HUDEP-2 (cell line): ENCODE results near the gene ZNF213.
A peak's percentile ranks its signal among the peaks of the same experiment; 100 is the strongest.

Experiments
- DNase-seq, 76 experiments: peaks; one replicate each; lab custom pipeline; 2025; ENCODE audit not compliant: unreplicated experiment in 76 of 76; lab: John Stamatoyannopoulos, UW

ZNF213 gene

DNA sequence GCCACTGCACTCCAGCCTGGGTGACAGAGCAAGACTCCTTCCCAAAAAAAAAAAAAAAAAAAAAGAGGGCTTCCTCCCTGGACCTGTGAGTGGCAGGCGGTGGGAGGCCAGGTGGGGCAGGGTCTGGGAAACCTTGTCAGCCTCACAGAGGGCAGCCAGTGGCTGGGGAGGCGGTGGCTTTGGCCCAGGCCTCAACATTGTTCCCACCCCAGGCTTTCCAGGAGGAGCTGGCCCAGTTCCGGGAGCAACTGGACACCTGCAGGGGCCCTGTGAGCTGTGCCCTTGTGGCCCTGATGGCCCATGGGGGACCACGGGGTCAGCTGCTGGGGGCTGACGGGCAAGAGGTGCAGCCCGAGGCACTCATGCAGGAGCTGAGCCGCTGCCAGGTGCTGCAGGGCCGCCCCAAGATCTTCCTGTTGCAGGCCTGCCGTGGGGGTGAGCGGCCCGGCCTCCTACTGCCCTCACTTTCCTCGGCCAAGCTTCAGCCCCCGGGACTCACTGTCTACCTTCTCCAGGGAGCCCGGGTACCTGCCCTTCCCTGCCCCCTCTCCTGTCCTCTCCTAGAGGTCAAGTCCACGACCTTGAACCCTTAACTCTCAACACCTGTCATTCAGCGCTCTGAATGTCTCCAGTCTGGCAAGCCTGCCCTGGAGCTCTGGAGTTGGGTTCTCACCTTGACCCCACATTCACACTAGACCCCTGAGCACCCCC lies 12.4 kb downstream of the ZNF213 start:
- DNase-seq: no peak

DNA sequence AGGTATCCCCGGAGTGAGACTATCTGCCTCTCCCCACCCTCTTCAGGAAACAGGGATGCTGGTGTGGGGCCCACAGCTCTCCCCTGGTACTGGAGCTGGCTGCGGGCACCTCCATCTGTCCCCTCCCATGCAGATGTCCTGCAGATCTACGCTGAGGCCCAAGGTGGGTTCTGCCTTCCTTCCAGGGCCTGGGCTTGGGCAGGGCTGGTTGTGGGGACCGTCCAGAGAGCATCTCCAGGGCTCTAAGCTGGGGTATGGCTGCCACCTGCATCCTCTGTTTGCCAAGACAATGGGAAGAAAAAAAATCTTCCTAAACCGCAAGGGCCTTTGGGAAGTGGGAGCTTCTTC lies 12.9 kb downstream of the ZNF213 start:
- DNase-seq: no peak

DNA sequence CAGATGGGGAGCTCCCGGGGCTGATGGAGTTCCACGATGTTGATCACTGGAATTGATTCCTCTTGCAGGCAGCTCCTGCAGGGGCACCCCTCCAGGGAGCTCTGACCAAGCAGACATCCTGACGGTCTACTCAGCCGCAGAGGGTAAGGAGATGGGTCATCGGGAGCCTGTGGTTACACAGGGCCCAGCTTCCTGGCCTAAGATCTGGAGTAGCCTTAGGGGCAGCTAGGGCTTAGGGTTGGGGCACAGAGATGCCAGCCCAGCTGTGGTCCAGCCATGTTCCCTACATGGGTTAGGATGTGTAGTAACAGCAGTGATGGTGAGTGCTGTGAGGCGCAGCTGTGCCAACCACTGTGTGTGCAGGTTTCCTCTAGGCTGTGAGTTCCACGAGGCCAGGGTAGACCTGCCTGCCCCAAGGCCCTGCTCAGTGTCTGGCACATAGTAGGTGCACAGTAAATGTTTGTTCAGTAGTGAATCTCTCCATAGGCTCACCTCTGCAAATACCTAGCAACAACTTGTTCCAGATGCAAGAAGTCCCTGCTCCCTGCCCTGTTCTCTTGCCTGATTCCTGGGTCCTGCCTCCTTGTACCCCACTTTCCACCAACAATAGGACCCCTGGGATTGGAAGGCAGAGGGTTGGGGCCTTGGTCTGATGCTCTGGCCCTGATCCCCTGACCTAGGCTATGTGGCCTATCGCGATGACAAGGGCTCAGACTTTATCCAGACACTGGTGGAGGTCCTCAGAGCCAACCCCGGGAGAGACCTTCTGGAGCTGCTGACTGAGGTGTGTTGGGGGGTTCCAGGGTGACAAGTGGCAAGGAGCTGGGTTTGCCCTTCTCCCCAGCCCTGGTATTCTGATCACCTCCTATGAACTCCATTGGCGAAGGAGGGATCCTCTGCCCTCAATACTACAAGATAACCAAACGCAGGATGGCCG lies 13.7 kb downstream of the ZNF213 start:
- no peak for DNase-seq

DNA sequence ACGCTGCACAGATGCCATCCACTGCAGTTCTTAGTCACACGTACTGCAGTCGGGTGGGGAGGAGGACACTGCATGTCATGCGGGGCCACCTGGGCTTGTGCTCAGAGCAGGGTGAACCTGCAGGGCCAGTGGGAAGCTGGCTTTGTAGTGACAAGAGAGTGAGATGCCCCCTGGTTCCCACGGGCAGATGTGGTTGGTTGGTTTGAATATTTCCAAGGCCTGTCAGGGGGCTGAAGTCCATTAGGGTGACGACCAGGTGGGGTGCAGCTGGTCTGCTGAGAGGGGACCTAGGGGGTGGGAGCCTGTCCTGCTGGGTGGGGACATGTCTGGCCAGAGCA lies 14.3 kb downstream of the ZNF213 start:
- DNase-seq: no peak

DNA sequence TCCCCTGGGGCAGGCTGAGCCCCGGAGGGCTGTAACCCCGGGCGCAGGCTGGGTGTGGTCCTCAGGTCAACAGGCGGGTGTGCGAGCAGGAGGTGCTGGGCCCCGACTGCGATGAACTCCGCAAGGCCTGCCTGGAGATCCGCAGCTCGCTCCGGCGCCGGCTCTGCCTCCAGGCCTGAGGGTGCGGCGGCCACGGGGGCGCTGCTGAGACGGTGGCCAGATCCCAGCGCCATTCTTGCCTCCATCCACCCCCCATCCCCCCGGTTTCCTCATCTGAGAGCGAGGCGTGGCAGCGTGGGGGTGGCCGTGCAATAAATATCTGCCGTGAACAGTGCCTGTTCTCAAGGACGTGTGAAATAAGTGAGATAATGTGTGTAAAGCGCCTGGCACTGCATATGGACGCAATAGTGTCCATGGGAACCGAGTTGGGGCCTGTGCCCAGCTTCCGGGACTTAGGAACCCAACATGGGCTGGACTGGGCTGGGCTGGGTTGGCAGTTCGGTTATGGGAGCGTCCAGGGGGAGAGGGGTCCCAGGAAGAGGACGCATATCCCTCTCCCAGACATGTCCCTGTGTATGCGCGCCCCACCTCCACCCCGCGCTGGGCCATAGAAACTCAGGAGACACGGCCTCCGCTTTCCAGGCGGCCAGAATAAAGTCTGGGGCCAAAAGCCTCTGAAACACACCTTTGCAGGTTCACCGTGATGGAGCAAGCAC lies 15.0 kb downstream of the ZNF213 start:
- DNase-seq: peak in 68 of 76 experiments; percentile 22 to 86 (median 71)

DNA sequence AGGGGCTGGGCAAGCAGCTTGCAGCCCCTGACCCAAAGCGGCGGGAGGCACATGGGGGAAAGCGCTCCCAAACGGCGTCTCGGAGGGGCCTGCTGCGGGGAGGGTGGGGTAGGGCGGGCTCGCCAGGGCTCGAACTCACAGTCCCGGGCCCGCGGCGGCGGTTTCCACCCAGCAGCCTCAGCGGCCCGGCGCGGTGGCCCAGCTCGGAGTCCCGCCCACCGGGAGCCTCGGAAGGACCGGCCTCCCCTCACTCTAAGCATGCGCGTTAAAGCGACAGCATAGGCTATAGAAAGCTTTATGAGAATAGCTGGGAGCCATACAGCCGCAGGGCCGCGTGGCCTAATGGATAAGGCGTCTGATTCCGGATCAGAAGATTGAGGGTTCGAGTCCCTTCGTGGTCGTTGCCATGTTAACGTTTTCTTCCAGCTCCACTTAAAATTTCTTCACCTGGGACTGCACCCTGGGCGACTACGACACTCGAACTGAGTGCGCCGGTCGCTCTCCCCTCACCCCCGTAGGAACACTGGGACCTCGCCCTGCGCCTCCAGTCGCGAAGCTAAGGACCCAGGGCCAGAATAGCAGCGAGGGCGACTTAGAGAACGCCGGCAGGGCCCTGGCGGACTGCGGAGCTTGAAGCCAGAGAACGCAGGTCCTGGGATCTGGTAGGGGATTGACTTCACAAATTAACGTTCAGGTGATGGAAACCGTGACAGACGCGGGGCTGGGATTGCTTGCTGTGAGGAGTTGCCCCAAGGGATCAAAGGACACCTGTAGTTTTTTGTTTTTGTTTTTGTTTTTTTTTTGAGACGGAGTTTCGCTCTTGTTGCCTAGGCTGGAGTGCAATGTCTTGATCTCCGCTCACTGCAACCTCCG lies 15.8 kb downstream of the ZNF213 start:
- DNase-seq: peak; percentile 74 to 99 (median 96)

DNA sequence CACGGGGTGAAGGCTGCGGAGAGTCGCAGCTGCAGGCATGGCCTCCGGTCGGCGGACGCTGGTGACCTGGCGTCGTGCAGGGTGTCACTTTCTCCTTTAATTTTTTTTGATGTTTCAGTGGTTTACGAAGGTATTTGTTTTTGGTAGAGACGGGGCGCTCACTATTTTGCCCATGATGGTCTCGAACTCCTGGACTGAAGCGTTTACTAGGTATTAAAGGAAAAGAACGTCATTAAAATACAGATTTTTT lies 17.1 kb downstream of the ZNF213 start:
- DNase-seq: peak in 36 of 76 experiments; percentile 23 to 80 (median 54)

DNA sequence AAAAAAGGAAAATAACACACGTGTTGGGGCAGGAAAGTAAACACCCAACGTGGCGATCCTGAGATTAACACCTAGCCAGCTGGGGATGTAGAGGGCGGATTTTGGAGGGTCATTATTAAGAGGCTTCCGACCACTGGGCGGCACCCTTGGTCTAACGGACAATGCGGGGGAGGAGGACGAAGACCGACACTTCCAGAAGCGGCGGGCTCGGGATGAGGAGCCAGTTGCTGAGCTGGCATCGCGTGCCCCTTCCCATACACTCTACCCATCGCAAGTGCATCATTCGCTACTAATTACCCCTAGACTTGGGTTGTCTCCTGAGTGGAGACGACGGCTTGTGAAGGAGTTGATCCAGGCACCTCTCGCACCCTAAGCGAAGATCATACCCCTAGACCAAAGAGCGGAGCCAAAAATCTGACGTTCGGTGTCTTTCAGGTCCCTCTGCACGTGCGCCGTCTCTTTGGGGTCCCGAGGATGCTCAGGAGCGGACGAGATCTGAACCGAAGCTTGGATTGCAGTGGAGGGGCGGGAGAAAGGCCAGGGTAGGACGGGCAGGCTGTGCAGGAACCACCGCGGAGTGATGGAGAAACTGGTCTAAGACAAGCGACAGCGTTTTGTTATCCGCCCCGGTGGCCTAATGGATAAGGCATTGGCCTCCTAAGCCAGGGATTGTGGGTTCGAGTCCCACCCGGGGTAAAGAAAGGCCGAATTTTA lies 17.6 kb downstream of the ZNF213 start:
- peak in 75 of 76 experiments; percentile 39 to 98 (median 90) for DNase-seq

DNA sequence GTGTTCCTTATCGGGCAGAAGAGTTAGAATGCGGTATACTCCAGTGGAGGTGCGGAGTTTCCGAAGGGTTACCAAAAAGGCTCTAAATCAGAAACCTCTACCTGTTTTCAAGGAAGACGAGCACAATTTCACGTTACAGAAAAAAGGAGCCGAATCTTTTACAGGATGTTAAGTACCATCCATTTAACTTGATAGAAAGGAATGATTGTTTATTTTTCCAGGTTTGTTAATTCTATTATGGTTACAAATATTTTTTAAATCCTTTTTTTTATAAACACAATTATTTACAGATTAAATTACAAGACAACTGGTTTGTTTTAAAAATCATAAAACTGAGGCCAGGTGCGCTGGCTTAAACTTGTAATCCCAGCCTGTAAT lies 18.2 kb downstream of the ZNF213 start:
- no peak for DNase-seq

DNA sequence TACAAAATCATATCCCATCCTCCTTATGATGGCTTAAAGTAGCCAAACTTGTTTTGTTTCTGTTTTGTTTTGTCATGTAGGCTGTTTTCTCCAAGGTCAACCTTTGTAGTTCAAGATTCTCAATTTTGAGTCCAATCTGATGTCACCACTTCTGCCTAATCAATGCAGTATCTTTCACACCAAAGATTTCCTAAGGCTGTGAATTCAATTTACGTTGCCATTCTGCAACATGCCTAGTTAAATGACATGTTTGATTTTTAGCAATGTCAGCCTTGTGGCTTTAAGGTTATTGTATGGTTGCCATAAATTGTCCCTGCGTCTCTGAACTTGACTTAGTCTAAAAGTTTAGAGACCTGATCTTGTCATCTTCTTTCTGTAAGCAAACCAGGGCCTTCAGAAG lies 20.4 kb downstream of the ZNF213 start:
- DNase-seq: no peak

DNA sequence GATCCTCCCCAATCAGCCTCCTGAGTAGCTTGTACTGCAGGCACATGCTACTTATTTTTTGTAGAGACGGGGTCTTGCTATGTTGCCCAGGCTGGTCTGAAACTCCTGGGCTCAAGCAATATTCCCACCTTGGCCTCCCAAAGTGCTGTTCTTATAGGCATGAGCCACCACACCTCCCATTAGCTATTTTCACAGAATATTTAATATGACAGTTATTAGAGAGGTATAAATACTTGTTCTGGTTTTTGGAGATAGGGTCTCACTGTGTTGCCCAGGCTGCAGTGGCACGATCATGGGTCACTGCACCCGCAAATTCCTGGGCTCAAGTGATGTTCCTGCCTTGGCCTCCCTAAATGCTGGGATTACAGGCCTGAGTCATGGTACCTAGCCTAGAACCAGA lies 21.1 kb downstream of the ZNF213 start:
- DNase-seq: no peak

DNA sequence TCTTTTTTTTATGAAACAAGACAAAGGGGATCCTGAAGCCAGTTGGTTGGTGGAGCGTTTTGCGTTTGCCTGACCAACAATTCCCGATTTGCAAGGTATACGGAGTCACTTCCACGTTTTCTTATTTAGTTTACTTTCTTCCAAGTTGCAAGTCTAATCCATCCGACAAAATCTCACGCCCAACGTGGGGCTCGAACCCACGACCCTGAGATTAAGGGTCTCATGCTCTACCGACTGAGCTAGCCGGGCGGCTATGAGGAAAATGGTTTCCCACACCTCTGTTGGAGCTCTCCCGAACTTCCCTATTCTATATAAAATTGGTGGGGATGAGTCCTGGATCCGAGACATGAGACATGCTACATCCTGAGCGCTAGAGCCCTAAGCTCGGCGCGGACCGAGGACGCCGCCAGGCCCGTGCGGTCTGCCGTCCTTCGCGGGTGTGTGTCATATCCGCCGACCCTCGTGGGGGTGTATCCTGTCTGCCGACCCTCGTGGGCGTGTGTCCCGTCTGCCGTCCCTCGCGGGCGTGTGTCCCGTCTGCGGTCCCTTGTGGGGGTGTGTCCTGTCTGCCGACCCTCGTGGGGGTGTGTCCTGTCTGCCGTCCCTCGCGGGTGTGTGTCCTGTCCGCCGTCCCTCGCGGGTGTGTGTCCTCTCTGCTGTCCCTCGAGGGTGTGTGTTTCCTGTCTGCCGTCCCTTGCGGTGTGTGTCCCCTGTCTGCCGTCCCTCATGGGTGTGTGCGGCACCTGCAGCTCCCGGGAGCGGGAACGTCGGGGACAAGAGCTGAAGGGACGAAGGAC lies 22.6 kb downstream of the ZNF213 start:
- peak in 71 of 76 experiments; percentile 25 to 90 (median 76) for DNase-seq

DNA sequence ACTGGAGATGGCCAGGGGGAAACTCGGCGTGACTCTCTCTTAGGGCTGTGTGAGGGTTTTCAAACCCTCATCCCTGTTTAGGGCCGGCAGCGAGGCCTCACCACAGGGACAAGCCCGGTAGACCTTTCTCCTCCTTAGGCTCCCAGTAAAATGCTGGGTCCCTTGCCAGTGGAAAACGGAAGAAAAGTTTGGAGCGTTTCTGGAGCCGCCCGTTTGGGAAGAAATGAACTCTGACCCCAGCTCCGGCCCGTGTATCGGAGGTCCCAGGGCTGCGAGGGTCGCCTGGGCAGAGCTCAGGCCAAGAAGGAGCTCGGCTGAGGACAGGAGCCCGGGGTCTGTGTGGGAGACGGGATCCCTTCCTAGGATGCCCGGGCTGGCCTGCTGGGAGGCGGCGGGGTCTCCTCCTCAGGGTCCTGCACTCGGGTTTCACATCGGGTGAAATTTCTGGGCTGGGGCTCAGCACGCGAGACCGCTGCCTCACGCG lies 23.2 kb downstream of the ZNF213 start:
- DNase-seq: peak in 2 of 76 experiments; percentile 38 to 40

DNA sequence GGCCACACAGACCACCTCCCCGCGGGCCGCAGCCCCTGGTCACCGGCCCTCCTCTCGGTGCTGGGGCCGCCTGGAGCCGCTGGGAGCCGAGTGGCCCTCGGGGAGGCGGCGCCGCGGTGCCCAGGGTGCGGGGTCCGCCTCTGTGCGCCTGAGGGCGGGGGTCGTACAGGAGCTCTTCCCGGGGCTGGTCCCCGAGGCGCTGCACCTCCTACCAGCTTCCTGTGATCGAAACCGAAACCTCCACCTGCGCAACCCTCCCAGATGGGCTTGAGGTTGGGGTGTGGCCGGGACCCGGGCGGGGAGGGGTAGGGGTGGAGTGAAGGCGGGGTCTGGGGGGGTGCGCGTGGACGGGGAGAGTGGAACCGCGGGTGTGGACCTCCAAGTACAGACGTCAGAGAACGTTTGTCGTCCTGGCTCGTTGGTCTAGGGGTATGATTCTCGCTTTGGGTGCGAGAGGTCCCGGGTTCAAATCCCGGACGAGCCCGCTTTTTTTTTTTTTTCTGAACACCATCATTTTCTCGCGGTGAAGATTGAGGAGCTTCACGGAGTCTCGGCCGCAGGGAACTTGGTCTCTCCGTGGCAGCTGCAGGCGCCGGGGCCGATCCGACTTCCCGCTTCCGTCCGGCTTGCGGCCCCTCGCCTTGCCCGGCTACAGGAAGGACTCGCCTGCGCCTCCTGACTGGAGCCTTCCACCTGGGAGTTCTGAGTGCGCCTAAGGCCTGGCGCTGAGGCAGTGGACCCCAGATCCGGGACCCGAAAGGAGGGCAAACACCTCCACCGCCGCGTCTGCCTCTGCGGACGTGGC lies 23.9 kb downstream of the ZNF213 start:
- DNase-seq: peak in 68 of 76 experiments; percentile 12 to 85 (median 72)

DNA sequence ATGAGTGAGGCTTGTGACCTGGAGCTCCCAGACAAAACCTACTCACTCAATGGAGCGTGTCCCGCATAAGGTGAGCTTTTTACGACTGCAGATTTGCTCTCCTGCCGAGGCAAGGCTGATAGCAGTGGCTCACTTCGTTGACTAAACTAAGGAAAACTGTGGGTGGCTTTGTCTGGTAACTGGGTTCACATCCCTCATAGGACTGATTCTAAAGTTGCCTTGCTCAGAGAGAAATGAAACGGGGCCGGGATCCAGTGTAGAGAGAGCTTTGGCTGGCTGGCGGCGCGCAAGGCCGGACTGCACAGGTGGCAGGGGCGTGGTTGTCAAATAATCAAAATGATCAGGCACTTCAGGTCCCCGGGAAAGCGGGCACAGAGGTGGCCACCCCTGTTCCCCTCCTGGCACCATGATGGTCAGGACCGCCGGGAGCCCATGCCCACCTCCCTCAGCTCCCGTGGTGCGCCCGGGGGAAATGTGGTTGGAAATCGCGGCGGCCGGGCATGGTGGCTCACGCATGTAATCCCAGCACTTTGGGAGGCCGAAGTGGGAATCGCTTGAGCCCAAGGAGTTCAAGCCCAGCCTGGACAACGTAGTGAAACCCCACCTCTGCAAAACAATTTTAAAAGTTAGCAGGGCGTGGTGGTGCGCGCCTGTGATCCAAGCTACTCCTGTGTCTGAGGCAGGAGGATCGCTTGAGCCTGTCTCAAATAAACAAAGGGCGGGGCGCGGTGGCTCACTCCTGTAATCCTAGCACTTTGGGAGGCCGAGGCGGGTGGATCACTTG lies 26.6 kb downstream of the ZNF213 start:
- no peak for DNase-seq

DNA sequence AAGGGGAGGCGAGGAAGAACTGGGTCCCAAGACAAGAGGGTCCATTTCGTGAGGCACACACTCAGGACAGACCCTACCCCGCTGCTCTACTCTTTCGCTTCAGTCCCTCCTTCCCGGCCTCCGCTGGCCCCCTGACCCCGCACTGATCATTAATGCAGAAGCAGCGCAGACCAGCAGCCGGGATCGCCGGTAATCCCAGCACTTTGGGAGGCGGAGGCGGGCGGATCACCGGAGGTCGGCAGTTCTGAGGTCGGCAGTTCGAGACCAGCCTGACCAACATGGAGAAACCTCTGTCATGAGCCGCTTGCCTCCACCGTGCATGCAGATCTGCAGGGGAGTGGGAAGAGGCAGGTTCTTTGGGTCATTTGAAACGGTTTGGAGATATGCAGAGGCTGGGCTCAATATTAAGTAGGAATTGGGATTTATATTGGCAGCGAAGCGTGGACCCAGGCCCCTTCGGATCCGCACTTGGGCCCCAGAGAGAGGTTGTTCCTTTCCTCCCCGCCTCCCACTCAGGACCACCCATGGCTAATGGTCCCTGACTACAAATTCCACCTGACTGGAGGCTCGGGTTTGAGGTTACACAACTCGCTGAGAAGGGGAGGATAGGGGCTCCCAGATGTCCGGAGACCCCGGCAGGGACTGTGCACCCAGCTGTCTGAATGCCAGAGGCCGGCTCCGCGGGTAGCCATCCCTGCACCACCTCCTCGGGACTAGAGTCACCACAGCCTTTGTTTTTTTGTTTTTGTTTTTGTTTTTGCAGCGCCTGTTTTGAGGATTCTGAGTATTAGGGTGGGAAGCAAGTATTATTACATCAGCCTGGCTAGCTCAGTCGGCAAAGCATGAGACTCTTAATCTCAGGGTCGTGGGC lies 29.5 kb downstream of the ZNF213 start:
- no peak for DNase-seq
